Fibroblast of upper back skin (primary cell): ENCODE results near the gene RRH.

Source experiments
- DNase-seq: peaks from one replicate; pipeline ENCODE4 v3.0.0-alpha.2; 2013

Gene RRH

GRCh38 chr4:109890076-109890475 is 62.3 kb downstream of the RRH start:
- no peak for DNase-seq
